ENCODE data around the gene CTPS2.

DNA sequence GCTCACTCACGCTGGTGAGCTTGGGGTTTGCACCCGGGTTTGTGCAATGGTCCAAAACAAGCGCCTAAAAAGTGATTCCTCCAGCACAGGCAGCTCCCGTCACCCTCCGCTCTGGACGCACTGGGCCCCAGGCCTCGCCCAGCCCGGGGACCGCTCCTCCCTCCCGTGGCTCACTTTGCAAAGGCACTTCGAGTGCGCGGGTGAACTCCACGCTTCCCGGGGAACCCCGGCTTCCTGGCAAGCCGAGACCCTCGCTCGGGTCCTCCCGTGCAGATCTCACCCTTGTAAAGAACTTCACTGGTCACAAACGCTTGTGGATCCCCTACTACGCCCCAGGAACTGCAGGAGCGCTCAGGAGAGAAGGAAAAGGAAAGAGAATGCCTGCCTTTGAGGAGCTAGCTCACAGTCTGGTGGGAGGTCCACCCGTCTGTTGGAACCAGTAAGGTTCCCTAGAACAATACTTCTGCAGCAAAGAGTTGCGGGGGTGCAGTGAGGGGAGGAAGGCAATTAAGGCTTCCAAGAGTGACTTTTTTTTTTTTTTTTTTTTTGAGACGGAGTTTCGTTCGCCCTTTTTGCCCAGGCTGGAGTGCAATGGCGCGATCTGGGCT lies at the start of gene CTPS2:
- TF ChIP-seq, protein P1, sequence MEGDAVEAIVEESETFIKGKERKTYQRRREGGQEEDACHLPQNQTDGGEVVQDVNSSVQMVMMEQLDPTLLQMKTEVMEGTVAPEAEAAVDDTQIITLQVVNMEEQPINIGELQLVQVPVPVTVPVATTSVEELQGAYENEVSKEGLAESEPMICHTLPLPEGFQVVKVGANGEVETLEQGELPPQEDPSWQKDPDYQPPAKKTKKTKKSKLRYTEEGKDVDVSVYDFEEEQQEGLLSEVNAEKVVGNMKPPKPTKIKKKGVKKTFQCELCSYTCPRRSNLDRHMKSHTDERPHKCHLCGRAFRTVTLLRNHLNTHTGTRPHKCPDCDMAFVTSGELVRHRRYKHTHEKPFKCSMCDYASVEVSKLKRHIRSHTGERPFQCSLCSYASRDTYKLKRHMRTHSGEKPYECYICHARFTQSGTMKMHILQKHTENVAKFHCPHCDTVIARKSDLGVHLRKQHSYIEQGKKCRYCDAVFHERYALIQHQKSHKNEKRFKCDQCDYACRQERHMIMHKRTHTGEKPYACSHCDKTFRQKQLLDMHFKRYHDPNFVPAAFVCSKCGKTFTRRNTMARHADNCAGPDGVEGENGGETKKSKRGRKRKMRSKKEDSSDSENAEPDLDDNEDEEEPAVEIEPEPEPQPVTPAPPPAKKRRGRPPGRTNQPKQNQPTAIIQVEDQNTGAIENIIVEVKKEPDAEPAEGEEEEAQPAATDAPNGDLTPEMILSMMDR (IDR thresholded peaks at IDR 0.05 in 2 of 3, conservative IDR thresholded peaks at IDR 0.05 in 1 of 3; ENCODE audit: borderline replicate concordance in 1 of 3, insufficient read depth in 1 of 3, low read depth in 2 of 3, low read length in 2 of 3) = no peak
- no peak for TF ChIP-seq EZH2phosphoT487 (IDR thresholded peaks at IDR 0.05; ENCODE audit: borderline replicate concordance)
- TF ChIP-seq YY1 (IDR thresholded peaks at IDR 0.05; ENCODE audit: extremely low read depth, insufficient replicate concordance, low read depth, low read length) = no peak
- no peak for TF ChIP-seq SRF (IDR thresholded peaks at IDR 0.05; ENCODE audit: low read depth)
- no peak for TF ChIP-seq POLR2A (IDR thresholded peaks at IDR 0.05; ENCODE audit: borderline replicate concordance, extremely low read depth, insufficient read depth, insufficient read length)
- TF ChIP-seq EZH2 (IDR thresholded peaks at IDR 0.05) = no peak

Data from HCT116 (cell line).